H1 (cell line): ENCODE measurements around the gene FAM227B.

Source experiments
- SP1 ChIP-seq: IDR thresholded peaks from 2 replicates; pipeline ENCODE4 v1.6.1; 2011; ENCODE audit warnings: low read depth, low read length
- TF ChIP-seq, protein P1 (sequence below), 3 experiments: IDR thresholded peaks; 1 replicate in 2 of 3; 2 replicates in 1 of 3; pipeline versions ENCODE4 v1.5.1 to v1.6.1; 2011; ENCODE audit warnings: low read length in 3 of 3, mild to moderate bottlenecking in 3 of 3, inconsistent platforms in 2 of 3, low read depth in 1 of 3, moderate library complexity in 1 of 3; ENCODE audit not compliant: insufficient read depth in 1 of 3; ENCODE audit errors: control extremely low read depth in 1 of 3

DNA sequence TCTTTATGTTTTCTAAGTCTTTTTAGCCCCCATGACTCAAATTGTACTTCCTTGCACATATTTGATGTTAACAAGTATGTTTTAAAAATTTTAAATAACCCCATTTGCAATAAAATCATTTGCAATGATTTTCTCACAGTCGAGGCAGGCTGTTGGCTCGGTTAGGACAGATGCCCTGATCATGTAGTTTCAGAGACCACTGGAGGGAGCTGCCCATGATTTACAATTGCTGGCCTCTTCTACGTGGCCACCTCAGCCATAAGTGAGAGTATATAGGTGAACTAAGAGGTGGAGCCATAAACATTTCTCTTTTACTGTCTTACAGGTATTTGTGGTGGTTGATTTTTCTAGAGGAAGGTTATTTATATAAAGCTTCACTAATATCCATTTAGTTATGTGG lies 1.9 kb upstream of the FAM227B start:
- TF ChIP-seq, protein P1, sequence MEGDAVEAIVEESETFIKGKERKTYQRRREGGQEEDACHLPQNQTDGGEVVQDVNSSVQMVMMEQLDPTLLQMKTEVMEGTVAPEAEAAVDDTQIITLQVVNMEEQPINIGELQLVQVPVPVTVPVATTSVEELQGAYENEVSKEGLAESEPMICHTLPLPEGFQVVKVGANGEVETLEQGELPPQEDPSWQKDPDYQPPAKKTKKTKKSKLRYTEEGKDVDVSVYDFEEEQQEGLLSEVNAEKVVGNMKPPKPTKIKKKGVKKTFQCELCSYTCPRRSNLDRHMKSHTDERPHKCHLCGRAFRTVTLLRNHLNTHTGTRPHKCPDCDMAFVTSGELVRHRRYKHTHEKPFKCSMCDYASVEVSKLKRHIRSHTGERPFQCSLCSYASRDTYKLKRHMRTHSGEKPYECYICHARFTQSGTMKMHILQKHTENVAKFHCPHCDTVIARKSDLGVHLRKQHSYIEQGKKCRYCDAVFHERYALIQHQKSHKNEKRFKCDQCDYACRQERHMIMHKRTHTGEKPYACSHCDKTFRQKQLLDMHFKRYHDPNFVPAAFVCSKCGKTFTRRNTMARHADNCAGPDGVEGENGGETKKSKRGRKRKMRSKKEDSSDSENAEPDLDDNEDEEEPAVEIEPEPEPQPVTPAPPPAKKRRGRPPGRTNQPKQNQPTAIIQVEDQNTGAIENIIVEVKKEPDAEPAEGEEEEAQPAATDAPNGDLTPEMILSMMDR (IDR thresholded peaks at IDR 0.05; ENCODE audit: control extremely low read depth in 1 of 3, insufficient read depth in 1 of 3, low read depth in 1 of 3, low read length in 3 of 3): peak in 2 of 3 experiments; percentile 11 to 32; a peak in 1 of 4 replicates
- no peak for TF ChIP-seq SP1
